Vagina (tissue), 2 donors: ENCODE measurements around the gene MFSD6. TPM values are rescaled to one million over a fixed set of nuclear protein-coding genes. Genes with fewer than 3 reads are reported as not detected.

ENCODE experiments used
- DNase-seq, 2 donors: peaks; one replicate each; pipeline ENCODE4 v3.0.0-alpha.2; 2017; ENCODE audit errors: extremely low spot score in 2 of 2
- H3K27ac ChIP-seq: fragments of 200-600 bp; sonication (generic); one replicate; pipeline ENCODE4 v1.5.1; 2019
- H3K27me3 ChIP-seq: fragments of 200-600 bp; sonication (generic); one replicate; pipeline ENCODE4 v1.5.1; 2019
- H3K36me3 ChIP-seq, 2 donors: fragments of 200-600 bp; sonication (generic); one replicate each; pipeline ENCODE4 v1.5.1; 2017 to 2019
- H3K4me1 ChIP-seq: fragments of 200-600 bp; sonication (generic); one replicate; pipeline ENCODE4 v1.5.1; 2019
- H3K4me3 ChIP-seq, 2 donors: fragments of 200-600 bp; sonication (generic); 1 replicate in 1 of 2; 2 replicates in 1 of 2; pipeline ENCODE4 v1.5.1; 2016 to 2019
- H3K9me3 ChIP-seq: fragments of 200-600 bp; sonication (generic); one replicate; pipeline ENCODE4 v1.5.1; 2019
- POLR2A ChIP-seq, 2 donors: fragments of 450-650 bp; IDR thresholded peaks; one replicate each; pipeline ENCODE4 v1.6.1; 2017; ENCODE audit warnings: antibody characterized with exemption in 2 of 2, mild to moderate bottlenecking in 2 of 2, moderate library complexity in 2 of 2
- POLR2AphosphoS5 ChIP-seq, 2 donors: sonication (generic); formaldehyde crosslinking; IDR thresholded peaks; one replicate each; pipeline ENCODE4 v1.9.0; 2017; ENCODE audit warnings: antibody characterized with exemption in 2 of 2, mild to moderate bottlenecking in 2 of 2, low read depth in 1 of 2; ENCODE audit not compliant: insufficient read depth in 1 of 2
- intact Hi-C: fragments of 100-400 bp; cut with DNase I; formaldehyde crosslinking; loops from one replicate; pipeline ENCODE4 v1.15.1; 2023
- total RNA-seq: library from RNA; depleted of rRNA; stranded (reverse); fragments of >200 nt; gene quantifications from one replicate; pipeline ENCODE4 v1.2.3, GENCODE V29; 2016
- TF ChIP-seq, protein P1 (sequence below), 3 experiments: fragments of 450-650 bp in 2 of 3; fragments of 200-600 bp in 1 of 3; sonication (generic) in 1 of 3; IDR thresholded peaks; one replicate each; pipeline ENCODE4 v1.5.1; 2017 to 2019; ENCODE audit warnings: antibody characterized with exemption in 3 of 3, mild to moderate bottlenecking in 2 of 3, moderate library complexity in 2 of 3

Gene MFSD6
- total RNA-seq, 1 donor from 2014 or later, result 84.7 TPM

DNA sequence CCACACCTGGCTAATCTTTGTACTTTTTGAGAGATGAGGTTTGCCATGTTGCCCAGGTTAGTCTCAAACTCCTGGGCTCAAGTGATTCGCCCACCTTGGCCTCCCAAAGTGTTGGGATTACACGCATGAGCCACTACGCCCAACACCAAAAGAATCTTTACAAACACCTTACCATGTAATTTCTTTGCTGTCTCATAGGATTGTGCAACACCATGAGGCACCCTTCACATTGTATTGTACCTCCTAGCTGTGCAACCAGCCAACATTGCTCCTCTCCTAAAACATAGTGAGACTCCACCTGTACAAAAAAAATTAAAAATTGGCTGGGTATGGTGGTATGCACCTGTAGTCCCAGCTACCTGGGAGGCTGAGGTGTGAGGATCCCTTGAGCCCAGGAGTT, 3.1 kb upstream of the MFSD6 start:
- no peaks in the 10 kb centered on the region for H3K36me3 ChIP-seq
- intact Hi-C loops, result no loop called here
- H3K27me3 ChIP-seq, result no peaks in the 10 kb centered on the region
- H3K27ac ChIP-seq, result no peak overlapping the region
- TF ChIP-seq POLR2AphosphoS5 (IDR thresholded peaks at IDR 0.05; ENCODE audit: insufficient read depth in 1 of 2, low read depth in 1 of 2), result no peak
- TF ChIP-seq POLR2A (IDR thresholded peaks at IDR 0.05), result no peak
- TF ChIP-seq, protein P1, sequence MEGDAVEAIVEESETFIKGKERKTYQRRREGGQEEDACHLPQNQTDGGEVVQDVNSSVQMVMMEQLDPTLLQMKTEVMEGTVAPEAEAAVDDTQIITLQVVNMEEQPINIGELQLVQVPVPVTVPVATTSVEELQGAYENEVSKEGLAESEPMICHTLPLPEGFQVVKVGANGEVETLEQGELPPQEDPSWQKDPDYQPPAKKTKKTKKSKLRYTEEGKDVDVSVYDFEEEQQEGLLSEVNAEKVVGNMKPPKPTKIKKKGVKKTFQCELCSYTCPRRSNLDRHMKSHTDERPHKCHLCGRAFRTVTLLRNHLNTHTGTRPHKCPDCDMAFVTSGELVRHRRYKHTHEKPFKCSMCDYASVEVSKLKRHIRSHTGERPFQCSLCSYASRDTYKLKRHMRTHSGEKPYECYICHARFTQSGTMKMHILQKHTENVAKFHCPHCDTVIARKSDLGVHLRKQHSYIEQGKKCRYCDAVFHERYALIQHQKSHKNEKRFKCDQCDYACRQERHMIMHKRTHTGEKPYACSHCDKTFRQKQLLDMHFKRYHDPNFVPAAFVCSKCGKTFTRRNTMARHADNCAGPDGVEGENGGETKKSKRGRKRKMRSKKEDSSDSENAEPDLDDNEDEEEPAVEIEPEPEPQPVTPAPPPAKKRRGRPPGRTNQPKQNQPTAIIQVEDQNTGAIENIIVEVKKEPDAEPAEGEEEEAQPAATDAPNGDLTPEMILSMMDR (IDR thresholded peaks at IDR 0.05), result no peak
- no peak overlapping the region for H3K4me3 ChIP-seq
- DNase-seq, result no peak
- H3K9me3 ChIP-seq, result no peaks in the 10 kb centered on the region
- peaks cover 16% of the 10 kb centered on the region for H3K4me1 ChIP-seq

DNA sequence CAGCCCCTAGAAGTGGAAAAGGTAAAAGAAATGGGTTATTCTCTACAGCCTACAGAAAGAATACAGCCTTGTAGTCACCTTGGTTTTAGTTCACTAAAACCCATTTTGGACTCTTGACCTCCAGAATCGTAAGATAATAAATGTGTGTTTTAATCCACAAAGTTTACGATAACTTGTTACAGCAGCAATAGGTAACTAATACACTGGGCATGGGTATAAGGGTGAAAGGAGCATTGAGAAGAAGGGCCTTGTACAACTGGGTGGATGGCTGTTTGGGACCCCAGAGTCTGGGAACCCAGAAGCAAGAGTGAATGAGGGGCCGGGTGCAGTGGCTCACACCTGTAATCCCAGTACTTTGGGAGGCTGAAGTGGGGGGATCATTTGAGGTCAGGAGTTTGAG, 2.2 kb upstream of the MFSD6 start:
- intact Hi-C loops, result no loop called here

DNA sequence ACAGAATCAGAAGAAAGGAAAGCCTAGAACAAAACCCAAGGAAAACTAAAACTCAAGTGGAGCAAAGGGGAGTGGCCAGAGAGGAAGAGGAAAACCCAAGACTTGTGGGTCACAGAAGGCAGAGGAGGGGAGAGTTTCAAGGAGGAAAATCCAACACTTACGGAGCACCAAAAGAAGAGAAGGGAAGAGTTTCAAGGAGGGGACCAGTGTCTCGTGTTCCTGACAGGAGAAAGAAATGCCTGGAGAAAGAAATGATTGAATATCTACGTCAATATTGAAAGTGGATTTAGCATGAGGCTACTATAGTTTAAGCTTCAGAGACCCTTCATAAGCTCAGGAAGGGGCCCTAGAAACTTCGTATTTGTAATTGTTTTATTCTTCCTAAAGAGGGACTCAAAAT, 1.4 kb upstream of the MFSD6 start:
- H3K36me3 ChIP-seq, result no peaks in the 10 kb centered on the region
- H3K27me3 ChIP-seq, result no peaks in the 10 kb centered on the region
- no peak overlapping the region for H3K4me3 ChIP-seq
- H3K27ac ChIP-seq, result peak overlapping the region; percentile 93
- H3K4me1 ChIP-seq, result peaks cover 20% of the 10 kb centered on the region
- intact Hi-C loops, result no loop called here
- no peak for TF ChIP-seq POLR2AphosphoS5 (IDR thresholded peaks at IDR 0.05; ENCODE audit: insufficient read depth in 1 of 2, low read depth in 1 of 2)
- TF ChIP-seq POLR2A (IDR thresholded peaks at IDR 0.05), result no peak
- DNase-seq, result no peak
- H3K9me3 ChIP-seq, result no peaks in the 10 kb centered on the region

More for the DNA sequence above, 2.2 kb upstream of the MFSD6 start:
- Histone ChIP-seq H3K4me1 (peaks cover 20% of the 10 kb centered on the region), H3K27me3 (no peaks in the 10 kb centered on the region), H3K4me3 (no peak overlapping the region), H3K36me3 (no peaks in the 10 kb centered on the region), H3K9me3 (no peaks in the 10 kb centered on the region), H3K27ac (no peak overlapping the region)
- no peak for DNase-seq
- TF ChIP-seq, protein P1 (IDR thresholded peaks at IDR 0.05), result no peak
- TF ChIP-seq POLR2AphosphoS5 (IDR thresholded peaks at IDR 0.05; ENCODE audit: insufficient read depth in 1 of 2, low read depth in 1 of 2), result no peak
- no peak for TF ChIP-seq POLR2A (IDR thresholded peaks at IDR 0.05)

DNA sequence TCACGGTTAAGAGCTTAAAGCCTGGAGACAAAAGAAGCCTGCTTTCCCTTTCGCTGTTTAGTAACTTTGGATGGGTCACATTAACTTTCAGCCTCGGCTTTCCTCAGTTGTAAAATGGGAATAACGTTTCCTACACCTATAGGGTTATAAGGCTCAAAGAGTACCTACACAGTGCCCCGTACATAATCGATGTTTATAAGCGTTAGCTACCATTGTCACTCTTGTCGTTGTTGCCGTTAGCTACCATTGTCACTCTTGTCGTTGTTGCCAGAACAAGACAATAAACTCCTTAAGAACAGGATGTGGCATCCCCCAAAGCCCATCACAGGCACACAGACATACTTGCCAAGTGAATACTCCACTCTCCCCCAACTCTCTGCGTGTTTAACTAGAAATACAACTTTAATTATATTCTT, 901 bp upstream of the MFSD6 start:
- no peaks in the 10 kb centered on the region for H3K36me3 ChIP-seq
- peak overlapping the region; percentile 93 for H3K27ac ChIP-seq
- intact Hi-C loops, result no loop called here
- TF ChIP-seq, protein P1 (IDR thresholded peaks at IDR 0.05), result no peak
- no peak for TF ChIP-seq POLR2AphosphoS5 (IDR thresholded peaks at IDR 0.05; ENCODE audit: insufficient read depth in 1 of 2, low read depth in 1 of 2)
- no peak for TF ChIP-seq POLR2A (IDR thresholded peaks at IDR 0.05)
- H3K9me3 ChIP-seq, result no peaks in the 10 kb centered on the region
- H3K4me1 ChIP-seq, result peaks cover 20% of the 10 kb centered on the region
- H3K4me3 ChIP-seq, result peak overlapping the region; percentile 75 to 79
- no peaks in the 10 kb centered on the region for H3K27me3 ChIP-seq
- DNase-seq, result no peak

DNA sequence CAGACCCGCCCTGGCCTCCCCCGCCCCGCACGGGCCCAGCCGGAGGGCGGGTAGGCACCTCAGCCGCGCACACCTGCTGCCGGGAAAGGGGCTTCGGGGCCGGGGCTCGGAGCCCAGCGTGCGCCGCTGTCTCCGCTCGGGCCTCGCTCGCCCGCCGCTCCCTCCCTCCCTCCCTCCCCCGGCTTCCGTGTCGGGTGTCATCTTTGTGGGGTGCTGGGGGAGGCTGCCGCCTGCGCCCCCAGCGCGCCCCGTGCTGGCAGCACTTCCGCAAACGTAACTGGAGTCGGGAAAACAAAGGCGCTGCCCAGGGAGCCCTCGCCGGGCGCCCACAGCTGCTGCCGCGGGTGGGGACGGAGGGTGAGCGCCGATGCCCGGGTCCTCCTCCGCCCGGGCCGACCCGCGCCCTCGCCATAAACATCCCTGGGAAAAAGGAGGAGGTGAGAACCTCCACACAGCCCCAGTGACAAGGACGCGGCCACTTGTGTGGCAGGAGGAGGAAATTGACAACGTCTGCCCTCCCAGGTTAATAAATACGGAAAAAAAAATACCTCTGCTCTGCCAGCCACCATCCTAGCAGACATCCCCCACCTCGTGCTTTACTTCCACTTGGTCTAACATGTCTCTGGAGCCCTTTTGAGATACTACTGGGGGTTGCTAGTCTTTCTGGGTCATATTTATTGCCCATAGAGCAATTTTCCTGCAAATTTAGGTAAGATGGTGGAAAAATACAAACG, 550 bp downstream of the MFSD6 start:
- DNase-seq, result no peak
- H3K4me1 ChIP-seq, result peaks cover 34% of the 10 kb centered on the region

More for the DNA sequence above, 550 bp downstream of the MFSD6 start:
- intact Hi-C loops, result no loop called here
- Histone ChIP-seq H3K36me3 (no peaks in the 10 kb centered on the region), H3K4me3 (peak overlapping the region; percentile 75 to 79), H3K9me3 (no peaks in the 10 kb centered on the region), H3K27me3 (no peaks in the 10 kb centered on the region), H3K27ac (peak overlapping the region; percentile 93)
- TF ChIP-seq POLR2A (IDR thresholded peaks at IDR 0.05), result no peak
- TF ChIP-seq POLR2AphosphoS5 (IDR thresholded peaks at IDR 0.05; ENCODE audit: insufficient read depth in 1 of 2, low read depth in 1 of 2), result peak in 1 of 2 donors; percentile 66
- TF ChIP-seq, protein P1 (IDR thresholded peaks at IDR 0.05), result no peak
